Endothelial cell of umbilical vein (primary cell): ENCODE data around the gene SH3PXD2A.

Source experiments
- EZH2 ChIP-seq: IDR thresholded peaks from 2 replicates; pipeline ENCODE4 v1.6.1; 2012; ENCODE audit warnings: borderline replicate concordance, low read depth, mild to moderate bottlenecking, moderate library complexity, low read length, inconsistent platforms; ENCODE audit not compliant: severe bottlenecking
- TF ChIP-seq, protein P1 (sequence below), 2 donors: IDR thresholded peaks; 1 replicate in 1 of 2; 2 replicates in 1 of 2; pipeline ENCODE4 v1.5.1; 2011; ENCODE audit warnings: low read length in 2 of 2, mild to moderate bottlenecking in 2 of 2, moderate library complexity in 2 of 2, control low read depth in 1 of 2, inconsistent platforms in 1 of 2, low read depth in 1 of 2; ENCODE audit not compliant: insufficient read depth in 1 of 2; ENCODE audit errors: extremely low read depth in 1 of 2

DNA sequence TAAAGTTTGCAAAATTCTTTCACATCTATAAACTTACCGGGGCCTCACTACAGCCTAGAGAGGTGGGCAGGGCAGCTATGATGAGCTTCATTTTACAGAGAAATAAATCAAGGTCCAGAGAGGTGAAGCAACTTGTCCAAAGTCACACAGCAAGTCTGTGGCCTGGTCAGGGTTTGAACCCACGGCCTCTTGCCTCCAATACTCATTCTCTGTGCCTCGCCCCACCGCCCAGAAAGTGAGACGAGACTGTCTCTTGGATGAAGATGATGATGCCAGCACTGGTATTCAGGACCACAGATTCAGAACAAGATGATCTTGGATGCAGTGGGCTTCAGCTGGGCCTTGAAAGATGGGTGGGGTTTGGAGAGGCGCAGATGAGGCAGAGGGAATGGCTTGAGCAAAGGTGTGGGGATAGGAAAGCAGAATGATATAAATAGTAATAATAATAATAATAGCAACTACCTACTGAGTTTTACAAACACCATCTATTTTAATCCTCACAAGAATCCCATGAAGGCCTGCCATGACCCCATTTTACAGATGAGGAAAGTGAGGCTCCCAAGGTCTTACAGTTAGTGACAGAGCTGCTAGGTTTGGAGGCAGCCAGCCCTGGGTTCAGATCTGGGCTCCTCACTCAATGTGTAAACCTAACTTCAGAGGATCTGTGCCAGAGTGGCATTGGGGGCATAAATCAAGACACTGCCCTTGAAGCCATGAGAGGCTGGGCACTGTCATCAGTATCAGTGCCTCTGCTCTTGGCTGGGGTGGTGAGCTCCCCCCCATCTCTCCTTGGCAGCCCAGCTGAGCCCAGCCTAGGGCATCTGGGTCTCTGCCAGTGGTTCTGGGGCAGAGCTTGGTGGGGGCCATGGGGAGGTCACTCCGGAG lies 291.9 kb downstream of the SH3PXD2A start:
- TF ChIP-seq, protein P1, sequence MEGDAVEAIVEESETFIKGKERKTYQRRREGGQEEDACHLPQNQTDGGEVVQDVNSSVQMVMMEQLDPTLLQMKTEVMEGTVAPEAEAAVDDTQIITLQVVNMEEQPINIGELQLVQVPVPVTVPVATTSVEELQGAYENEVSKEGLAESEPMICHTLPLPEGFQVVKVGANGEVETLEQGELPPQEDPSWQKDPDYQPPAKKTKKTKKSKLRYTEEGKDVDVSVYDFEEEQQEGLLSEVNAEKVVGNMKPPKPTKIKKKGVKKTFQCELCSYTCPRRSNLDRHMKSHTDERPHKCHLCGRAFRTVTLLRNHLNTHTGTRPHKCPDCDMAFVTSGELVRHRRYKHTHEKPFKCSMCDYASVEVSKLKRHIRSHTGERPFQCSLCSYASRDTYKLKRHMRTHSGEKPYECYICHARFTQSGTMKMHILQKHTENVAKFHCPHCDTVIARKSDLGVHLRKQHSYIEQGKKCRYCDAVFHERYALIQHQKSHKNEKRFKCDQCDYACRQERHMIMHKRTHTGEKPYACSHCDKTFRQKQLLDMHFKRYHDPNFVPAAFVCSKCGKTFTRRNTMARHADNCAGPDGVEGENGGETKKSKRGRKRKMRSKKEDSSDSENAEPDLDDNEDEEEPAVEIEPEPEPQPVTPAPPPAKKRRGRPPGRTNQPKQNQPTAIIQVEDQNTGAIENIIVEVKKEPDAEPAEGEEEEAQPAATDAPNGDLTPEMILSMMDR (IDR thresholded peaks at IDR 0.05; ENCODE audit: extremely low read depth in 1 of 2, insufficient read depth in 1 of 2, low read depth in 1 of 2, low read length in 2 of 2): no peak
- TF ChIP-seq EZH2: no peak
